ENCODE data around the gene DEDD. TPM values are rescaled to one million over a fixed set of nuclear protein-coding genes. Genes with fewer than 3 reads are reported as not detected.
A peak's percentile ranks its signal among the peaks of the same experiment; 100 is the strongest.

Gene DEDD
- polyA plus RNA-seq, 3 donors, result 40.9 to 56.3 (median 42.2) TPM

GRCh38 chr1:161127649-161128048 is 4.8 kb downstream of the DEDD start:
- Mint-ChIP-seq H3K4me1 (peaks cover 64% of the 10 kb centered on the region), H3K9me3 (peaks cover 0 to 2% (median 0%) of the 10 kb centered on the region in 7 donors), H3K27me3 (ENCODE audit: low read depth in 3 of 3) (peaks cover 0 to 2% (median 1%) of the 10 kb centered on the region in 3 donors), H3K27ac (peak overlapping the region; percentile 61 to 88 (median 81)), H3K4me3 (peak overlapping the region in 1 of 2 donors; percentile 47), H3K36me3 (peaks cover 63 to 71% of the 10 kb centered on the region in 2 donors)
- peak overlapping the region in 1 of 2 donors; percentile 75 for H3K27ac ChIP-seq (ENCODE audit: low read depth in 1 of 2, low read length in 2 of 2)
- TF ChIP-seq CTCF (IDR thresholded peaks at IDR 0.05), result no peak
- peaks cover 87% of the 10 kb centered on the region for H3K79me2 ChIP-seq (ENCODE audit: insufficient read depth, low read length)
- peak overlapping the region; percentile 67 for H3K4me2 ChIP-seq (replicated peaks; ENCODE audit: extremely low read depth, low read length, poor library complexity, severe bottlenecking)
- no peaks in the 10 kb centered on the region for H3K27me3 ChIP-seq (ENCODE audit: control insufficient read depth in 2 of 2, insufficient read depth in 2 of 2, low read length in 2 of 2)
- H3K9me3 ChIP-seq (replicated peaks in 1 of 2; ENCODE audit: control insufficient read depth in 1 of 2, insufficient read depth in 1 of 2, low read length in 2 of 2), result no peaks in the 10 kb centered on the region
- H4K20me1 ChIP-seq (ENCODE audit: insufficient read depth, low read length), result peaks cover 48% of the 10 kb centered on the region
- H3K4me1 ChIP-seq (ENCODE audit: control insufficient read depth in 1 of 2, insufficient read depth in 2 of 2, low read length in 2 of 2), result peaks cover 46 to 65% of the 10 kb centered on the region in 2 donors
- H3K9ac ChIP-seq (ENCODE audit: insufficient read depth, low read length, poor library complexity, severe bottlenecking), result no peak overlapping the region
- H3K36me3 ChIP-seq (replicated peaks in 1 of 2; ENCODE audit: control insufficient read depth in 1 of 2, insufficient read depth in 2 of 2, low read length in 2 of 2), result peaks cover 38 to 79% of the 10 kb centered on the region in 2 donors
- peak overlapping the region in 1 of 3 experiments; percentile 52 for H3K4me3 ChIP-seq (replicated peaks in 1 of 3; ENCODE audit: low read depth in 2 of 3, low read length in 3 of 3)
- H2AFZ ChIP-seq (ENCODE audit: insufficient read depth, low read depth, low read length, poor library complexity, severe bottlenecking), result no peak overlapping the region
- WGBS (ENCODE audit: insufficient coverage), result no CpG with 5 or more reads among the region's 2 CpGs
- intact Hi-C loops (cut with micrococcal nuclease), result no loop called here
- peak in 2 of 3 donors; percentile 24 to 53 for DNase-seq

DNA sequence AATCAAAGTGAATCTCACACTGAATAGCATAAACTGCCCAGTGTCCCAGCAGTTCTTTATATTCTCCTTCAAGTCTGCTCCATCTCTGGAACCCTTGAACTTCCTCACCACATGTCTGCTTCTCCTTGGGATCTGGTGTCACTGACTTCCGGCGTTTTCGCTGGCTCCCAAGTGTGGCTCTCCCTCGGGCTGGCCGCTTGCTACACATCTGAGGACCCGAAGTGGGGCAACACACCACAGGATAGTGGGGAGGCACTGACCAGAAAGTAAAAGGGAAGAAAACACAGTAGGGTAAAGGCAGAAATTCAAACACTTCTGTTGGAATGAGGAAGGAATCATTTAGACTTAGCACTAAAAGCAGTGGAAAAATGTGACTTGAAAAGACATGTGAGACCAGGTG is 9.5 kb downstream of the DEDD start:
- intact Hi-C loops (cut with micrococcal nuclease), result no loop called here
- H3K4me1 Mint-ChIP-seq, result peaks cover 71% of the 10 kb centered on the region
- peaks cover 0 to 1% (median 0%) of the 10 kb centered on the region in 3 donors for H3K27me3 Mint-ChIP-seq (ENCODE audit: low read depth in 3 of 3)
- H3K27ac Mint-ChIP-seq, result peak overlapping the region; percentile 76 to 94 (median 89)
- Histone ChIP-seq H3K4me2 (replicated peaks; ENCODE audit: extremely low read depth, low read length, poor library complexity, severe bottlenecking) (no peak overlapping the region), H3K79me2 (ENCODE audit: insufficient read depth, low read length) (peaks cover 72% of the 10 kb centered on the region), H2AFZ (ENCODE audit: insufficient read depth, low read depth, low read length, poor library complexity, severe bottlenecking) (no peak overlapping the region), H3K36me3 (replicated peaks in 1 of 2; ENCODE audit: control insufficient read depth in 1 of 2, insufficient read depth in 2 of 2, low read length in 2 of 2) (peaks cover 42 to 74% of the 10 kb centered on the region in 2 donors), H3K4me1 (ENCODE audit: control insufficient read depth in 1 of 2, insufficient read depth in 2 of 2, low read length in 2 of 2) (peaks cover 64 to 70% of the 10 kb centered on the region in 2 donors), H3K27ac (ENCODE audit: low read depth in 1 of 2, low read length in 2 of 2) (peak overlapping the region; percentile 27 to 99), H4K20me1 (ENCODE audit: insufficient read depth, low read length) (peaks cover 42% of the 10 kb centered on the region), H3K4me3 (replicated peaks in 1 of 3; ENCODE audit: low read depth in 2 of 3, low read length in 3 of 3) (no peak overlapping the region), H3K9ac (ENCODE audit: insufficient read depth, low read length, poor library complexity, severe bottlenecking) (no peak overlapping the region), H3K9me3 (replicated peaks in 1 of 2; ENCODE audit: control insufficient read depth in 1 of 2, insufficient read depth in 1 of 2, low read length in 2 of 2) (no peaks in the 10 kb centered on the region), H3K27me3 (ENCODE audit: control insufficient read depth in 2 of 2, insufficient read depth in 2 of 2, low read length in 2 of 2) (no peaks in the 10 kb centered on the region)
- DNase-seq, result no peak
- peaks cover 0 to 2% (median 0%) of the 10 kb centered on the region in 7 donors for H3K9me3 Mint-ChIP-seq
- 94% methylated on average over 6 of the region's 6 CpGs for WGBS (ENCODE audit: insufficient coverage)
- no peak overlapping the region for H3K4me3 Mint-ChIP-seq
- TF ChIP-seq CTCF (IDR thresholded peaks at IDR 0.05), result no peak
- H3K36me3 Mint-ChIP-seq, result peaks cover 58 to 68% of the 10 kb centered on the region in 2 donors
